ENCODE results near the gene RHOBTB3.

Gene RHOBTB3

DNA sequence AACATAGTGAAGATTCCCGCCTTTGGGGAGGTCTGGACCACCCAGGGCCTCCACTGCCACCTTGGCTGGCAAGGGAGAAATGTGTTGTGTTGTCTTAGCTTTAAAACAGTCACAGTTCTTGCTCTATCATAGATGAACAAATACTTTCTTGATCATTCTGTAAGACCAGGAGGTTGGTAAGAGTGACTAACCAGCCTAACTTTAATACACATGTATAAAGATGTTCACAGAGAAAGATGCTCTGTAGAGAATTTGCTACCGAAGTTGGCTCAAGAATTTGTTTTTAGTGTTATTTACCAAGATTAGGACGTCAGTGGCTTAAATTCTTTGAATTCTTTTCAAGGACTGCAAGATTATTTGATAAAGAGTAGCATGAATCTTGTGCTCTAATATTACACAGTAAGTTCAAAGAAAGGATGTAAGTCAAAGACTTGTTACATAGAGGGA is 63.0 kb downstream of the RHOBTB3 start:
- H3K27ac ChIP-seq = no peak overlapping the region
- no peak for TF ChIP-seq CTCF (conservative IDR thresholded peaks at IDR 0.05)

GRCh38 chr5:95797301-95797700 is 66.2 kb downstream of the RHOBTB3 start:
- no peak for TF ChIP-seq CTCF (conservative IDR thresholded peaks at IDR 0.05)

GRCh38 chr5:95798048-95798447 is 66.9 kb downstream of the RHOBTB3 start:
- TF ChIP-seq CTCF (conservative IDR thresholded peaks at IDR 0.05) = no peak
- no peak overlapping the region for H3K27ac ChIP-seq

More at GRCh38 chr5:95797301-95797700, 66.2 kb downstream of the RHOBTB3 start:
- no peak overlapping the region for H3K27ac ChIP-seq

DNA sequence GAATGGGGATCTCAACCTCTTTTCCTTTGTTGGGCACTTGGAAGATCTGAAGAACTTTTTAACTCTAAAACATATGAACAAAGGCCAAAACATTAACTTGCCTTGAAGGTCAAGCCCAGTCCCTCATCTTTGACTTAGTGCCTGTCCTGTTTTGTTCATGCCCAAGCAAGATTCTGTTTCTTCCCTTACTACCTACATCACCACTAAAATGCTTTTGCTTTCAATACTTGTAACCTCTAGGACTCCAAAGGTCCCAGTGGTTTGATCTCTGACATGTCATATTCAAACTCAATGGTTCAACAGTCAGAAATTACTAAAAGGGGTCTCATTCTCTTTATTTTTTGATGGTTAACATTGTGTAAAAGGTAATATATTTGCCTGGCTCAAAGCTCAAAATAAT is 67.4 kb downstream of the RHOBTB3 start:
- no peak for TF ChIP-seq CTCF (conservative IDR thresholded peaks at IDR 0.05)
- H3K27ac ChIP-seq = no peak overlapping the region

GRCh38 chr5:95799191-95799835 is 68.2 kb downstream of the RHOBTB3 start:
- H3K27ac ChIP-seq = no peak overlapping the region
- TF ChIP-seq CTCF (conservative IDR thresholded peaks at IDR 0.05) = no peak

DNA sequence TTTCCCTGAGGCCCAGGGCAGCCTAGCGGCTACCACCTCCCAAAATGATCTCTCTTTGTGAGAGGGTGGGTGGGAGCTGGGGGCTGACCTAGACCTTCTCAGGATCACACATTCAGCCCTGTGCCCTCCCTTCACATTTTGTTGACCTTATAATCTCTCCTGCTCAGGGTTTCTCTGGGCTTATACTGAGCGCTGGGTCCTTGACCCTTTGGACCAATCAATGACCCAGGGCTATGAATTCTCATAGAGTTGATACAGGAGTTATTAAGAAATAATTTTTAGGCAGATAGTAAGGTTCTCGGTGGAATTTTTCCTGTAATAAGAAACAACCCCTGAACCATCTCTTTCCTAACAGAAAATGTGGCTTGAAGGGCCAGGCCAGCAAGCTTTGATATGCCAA is 69.4 kb downstream of the RHOBTB3 start:
- no peak for TF ChIP-seq CTCF (conservative IDR thresholded peaks at IDR 0.05)
- H3K27ac ChIP-seq = no peak overlapping the region

- H3K27ac ChIP-seq = no peak overlapping the region
- no peak for TF ChIP-seq CTCF (conservative IDR thresholded peaks at IDR 0.05)
These were observed 70.4 kb downstream of the RHOBTB3 start for GRCh38 chr5:95801532-95801931.
